HEK293T (cell line): Measurements from ENCODE around the gene GNG12.

Experiments
- BHLHE40 ChIP-seq: fragments of 450-650 bp; IDR thresholded peaks from 2 replicates; pipeline ENCODE4 v1.6.1; 2016; ENCODE audit warnings: mild to moderate bottlenecking, moderate library complexity, borderline replicate concordance
- CTBP1 ChIP-seq: fragments of 450-650 bp; IDR thresholded peaks from 2 replicates; pipeline ENCODE4 v1.6.1; 2016; ENCODE audit warnings: borderline replicate concordance
- FOXA1 ChIP-seq: fragments of 450-650 bp; IDR thresholded peaks from 2 replicates; pipeline ENCODE4 v1.6.1; 2016; ENCODE audit warnings: mild to moderate bottlenecking
- FOXM1 ChIP-seq: fragments of 450-650 bp; IDR thresholded peaks from 2 replicates; pipeline ENCODE4 v1.6.1; 2017; ENCODE audit warnings: mild to moderate bottlenecking, borderline replicate concordance
- HDGF ChIP-seq: fragments of 450-650 bp; IDR thresholded peaks from 2 replicates; pipeline ENCODE4 v1.6.1; 2017; ENCODE audit warnings: antibody characterized with exemption, borderline replicate concordance
- L3MBTL2 ChIP-seq: fragments of 450-650 bp; conservative IDR thresholded peaks from 2 replicates; pipeline ENCODE4 v1.6.1; 2016; ENCODE audit warnings: mild to moderate bottlenecking
- LEF1 ChIP-seq: fragments of 450-650 bp; IDR thresholded peaks from 2 replicates; pipeline ENCODE4 v1.6.1; 2017; ENCODE audit warnings: mild to moderate bottlenecking, borderline replicate concordance
- NFRKB ChIP-seq: fragments of 450-650 bp; IDR thresholded peaks from 2 replicates; pipeline ENCODE4 v1.6.1; 2016; ENCODE audit warnings: mild to moderate bottlenecking, moderate library complexity
- SP1 ChIP-seq: fragments of 450-650 bp; IDR thresholded peaks from 2 replicates; pipeline ENCODE4 v1.6.1; 2017
- SUZ12 ChIP-seq: fragments of 450-650 bp; IDR thresholded peaks from 2 replicates; pipeline ENCODE4 v1.6.1; 2016; ENCODE audit warnings: mild to moderate bottlenecking
- TARDBP ChIP-seq: fragments of 450-650 bp; IDR thresholded peaks from 2 replicates; pipeline ENCODE4 v1.6.1; 2016
- TF ChIP-seq, protein P1 (sequence below): fragments of 450-650 bp; IDR thresholded peaks from 2 replicates; pipeline ENCODE4 v1.6.1; 2016

GRCh38 chr1:67679691-67680090 is 153.6 kb downstream of the GNG12 start:
- TF ChIP-seq, protein P1, sequence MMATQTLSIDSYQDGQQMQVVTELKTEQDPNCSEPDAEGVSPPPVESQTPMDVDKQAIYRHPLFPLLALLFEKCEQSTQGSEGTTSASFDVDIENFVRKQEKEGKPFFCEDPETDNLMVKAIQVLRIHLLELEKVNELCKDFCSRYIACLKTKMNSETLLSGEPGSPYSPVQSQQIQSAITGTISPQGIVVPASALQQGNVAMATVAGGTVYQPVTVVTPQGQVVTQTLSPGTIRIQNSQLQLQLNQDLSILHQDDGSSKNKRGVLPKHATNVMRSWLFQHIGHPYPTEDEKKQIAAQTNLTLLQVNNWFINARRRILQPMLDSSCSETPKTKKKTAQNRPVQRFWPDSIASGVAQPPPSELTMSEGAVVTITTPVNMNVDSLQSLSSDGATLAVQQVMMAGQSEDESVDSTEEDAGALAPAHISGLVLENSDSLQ = no peak
- TF ChIP-seq SP1 (no peak), FOXM1 (no peak), LEF1 (no peak), L3MBTL2 (no peak), TARDBP (no peak), CTBP1 (no peak), FOXA1 (no peak), BHLHE40 (no peak), NFRKB (no peak), HDGF (no peak), SUZ12 (no peak)
